ENCODE data around the gene INPP5F. TPM values are rescaled to one million over a fixed set of nuclear protein-coding genes. Genes with fewer than 3 reads are reported as not detected.

The INPP5F gene
- total and polyA plus RNA-seq, 9 of the 15 experiments (the other 6 are each of a cell fraction or from before 2014, with no cell fraction given): 1.6 to 7.3 (median 6.0) TPM

GRCh38 chr10:119824299-119824698 is 98.4 kb downstream of the INPP5F start:
- ChIA-PET CTCF (ENCODE audit: low intra/inter-chr PET ratio) (no interaction called here), POLR2A (no interaction called here)
- Histone ChIP-seq H3K36me3 (ENCODE audit: control insufficient read depth, insufficient read depth, low read length) (peaks cover 24% of the 10 kb centered on the region; the same call in 1 of the 3 replicates), H3K9me1 (ENCODE audit: control insufficient read depth, insufficient read depth, low read length) (no peaks in the 10 kb centered on the region), H3K9me3 (replicated peaks; ENCODE audit: control insufficient read depth, insufficient read depth, low read depth, low read length) (no peaks in the 10 kb centered on the region), H3K9ac (ENCODE audit: insufficient read depth in 1 of 2, low read depth in 2 of 2, low read length in 2 of 2) (no peak overlapping the region), H4K20me1 (replicated peaks; ENCODE audit: control insufficient read depth, insufficient read depth, low read length) (no peaks in the 10 kb centered on the region), H2AFZ (ENCODE audit: low read depth, low read length) (no peak overlapping the region), H3K27ac (ENCODE audit: extremely low read depth, low read depth, low read length) (no peak overlapping the region), H3K4me2 (ENCODE audit: insufficient read depth, low read length) (no peak overlapping the region), H3K4me3 (no peak overlapping the region), H3K79me2 (ENCODE audit: control insufficient read depth, insufficient read depth, low read length) (no peaks in the 10 kb centered on the region), H3K27me3 (ENCODE audit: control insufficient read depth in 2 of 2, insufficient read depth in 2 of 2, low read length in 2 of 2) (no peaks in the 10 kb centered on the region), H3K4me1 (replicated peaks in 1 of 2; ENCODE audit: control insufficient read depth in 2 of 2, insufficient read depth in 2 of 2, low read length in 2 of 2) (no peaks in the 10 kb centered on the region)
- intact Hi-C loops (cut with micrococcal nuclease) (no loop called here), in situ Hi-C loops (cut with MboI) (no loop called here)
- BruUV-seq (replicated peaks): no TSS peak
- WGBS (ENCODE audit: insufficient coverage, low coverage, missing lambda C conversion rate): 47% methylated on average over 3 of the region's 3 CpGs
- DNase-seq (ENCODE audit: extremely low read depth in 1 of 4, low spot score in 3 of 4): no peak
- TF ChIP-seq ZNF41 (CRISPR knock-in tag; conservative IDR thresholded peaks at IDR 0.05) (no peak), ZBTB11 (CRISPR knock-in tag; IDR thresholded peaks at IDR 0.05) (no peak), U2AF1 (optimal IDR thresholded peaks at IDR 0.05; ENCODE audit: low read depth, low read length) (no peak)
- ATAC-seq: no peak
- no peak for FAIRE-seq

Measured in K562 (cell line).